ENCODE measurements around the gene BICD1. TPM values are rescaled to one million over a fixed set of nuclear protein-coding genes. Genes with fewer than 3 reads are reported as not detected.

The BICD1 gene
- total RNA-seq, 1 donor from 2014 or later, result 38.6 TPM

GRCh38 chr12:32397696-32398095, 291.0 kb downstream of the BICD1 start:
- TF ChIP-seq CTCF (IDR thresholded peaks at IDR 0.05; ENCODE audit: unreplicated experiment), result no peak
- Mint-ChIP-seq H3K27ac (peak overlapping the region; percentile 15), H3K36me3 (no peaks in the 10 kb centered on the region), H3K4me1 (peaks cover 18% of the 10 kb centered on the region), H3K4me3 (peak overlapping the region; percentile 27), H3K9me3 (no peaks in the 10 kb centered on the region), H3K27me3 (ENCODE audit: low read depth) (peaks cover 9% of the 10 kb centered on the region)
- no peak for DNase-seq (ENCODE audit: low spot score in 2 of 2, unreplicated experiment in 2 of 2)

GRCh38 chr12:32398181-32398580, 291.5 kb downstream of the BICD1 start:
- Mint-ChIP-seq H3K36me3 (no peaks in the 10 kb centered on the region), H3K27me3 (ENCODE audit: low read depth) (peaks cover 9% of the 10 kb centered on the region), H3K27ac (no peak overlapping the region), H3K4me3 (peak overlapping the region; percentile 67), H3K4me1 (peaks cover 20% of the 10 kb centered on the region), H3K9me3 (no peaks in the 10 kb centered on the region)
- TF ChIP-seq CTCF (IDR thresholded peaks at IDR 0.05; ENCODE audit: unreplicated experiment), result no peak
- no peak for DNase-seq (ENCODE audit: low spot score in 2 of 2, unreplicated experiment in 2 of 2)

GRCh38 chr12:32398816-32399369, 292.2 kb downstream of the BICD1 start:
- H3K27me3 Mint-ChIP-seq (ENCODE audit: low read depth), result peaks cover 9% of the 10 kb centered on the region
- no peaks in the 10 kb centered on the region for H3K9me3 Mint-ChIP-seq
- peak overlapping the region; percentile 37 for H3K27ac Mint-ChIP-seq
- DNase-seq (ENCODE audit: low spot score in 2 of 2, unreplicated experiment in 2 of 2), result no peak
- no peak for TF ChIP-seq CTCF (IDR thresholded peaks at IDR 0.05; ENCODE audit: unreplicated experiment)
- H3K4me1 Mint-ChIP-seq, result peaks cover 20% of the 10 kb centered on the region
- peak overlapping the region; percentile 98 for H3K4me3 Mint-ChIP-seq
- peaks cover 1% of the 10 kb centered on the region for H3K36me3 Mint-ChIP-seq

GRCh38 chr12:32399370-32400113, 292.9 kb downstream of the BICD1 start, which contains the start of gene FGD4:
Gene FGD4 (plus strand): TSS chr12:32399558.
- H3K27ac Mint-ChIP-seq, result peak within 1 kb of the TSS; percentile 96
- H3K4me3 Mint-ChIP-seq, result peak within 1 kb of the TSS; percentile 98

GRCh38 chr12:32400114-32400672, 293.5 kb downstream of the BICD1 start:
- Mint-ChIP-seq H3K4me1 (peaks cover 20% of the 10 kb centered on the region), H3K9me3 (no peaks in the 10 kb centered on the region), H3K27me3 (ENCODE audit: low read depth) (peaks cover 9% of the 10 kb centered on the region), H3K36me3 (peaks cover 4% of the 10 kb centered on the region), H3K4me3 (peak overlapping the region; percentile 98), H3K27ac (peak overlapping the region; percentile 81)
- DNase-seq (ENCODE audit: low spot score in 2 of 2, unreplicated experiment in 2 of 2), result peak in 1 of 2 experiments; percentile 43
- no peak for TF ChIP-seq CTCF (IDR thresholded peaks at IDR 0.05; ENCODE audit: unreplicated experiment)

More at GRCh38 chr12:32399370-32400113, 292.9 kb downstream of the BICD1 start, which contains the start of gene FGD4:
- no peaks in the 10 kb centered on the region for H3K9me3 Mint-ChIP-seq
- H3K27me3 Mint-ChIP-seq (ENCODE audit: low read depth), result peaks cover 9% of the 10 kb centered on the region
- H3K36me3 Mint-ChIP-seq, result peaks cover 4% of the 10 kb centered on the region
- no peak for TF ChIP-seq CTCF (IDR thresholded peaks at IDR 0.05; ENCODE audit: unreplicated experiment)
- peaks cover 20% of the 10 kb centered on the region for H3K4me1 Mint-ChIP-seq
- peak; percentile 67 to 83 for DNase-seq (ENCODE audit: low spot score in 2 of 2, unreplicated experiment in 2 of 2)
